ENCODE measurements around the gene PCDHB1. TPM values are rescaled to one million over a fixed set of nuclear protein-coding genes. Genes with fewer than 3 reads are reported as not detected.

The PCDHB1 gene
- total RNA-seq, 1 experiment from 2014 or later = not detected

DNA sequence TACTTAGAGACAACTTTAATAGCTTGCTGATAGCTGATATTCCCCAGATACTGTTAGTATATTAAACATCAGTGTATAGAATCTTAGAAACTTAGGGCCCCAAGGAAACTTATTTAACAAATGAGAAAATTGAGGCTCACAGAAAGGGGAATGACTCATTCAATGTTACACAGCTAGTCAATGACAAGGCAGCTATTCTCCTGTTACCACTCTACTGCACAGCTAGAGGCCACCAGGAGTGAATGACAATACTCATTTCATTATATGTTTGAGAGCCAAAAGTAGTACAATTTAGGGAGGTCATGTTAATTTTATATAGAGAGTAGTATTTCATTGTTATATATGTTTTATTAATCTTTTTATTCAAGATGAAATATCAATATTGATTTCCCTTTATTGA is 33.2 kb upstream of the PCDHB1 start:
- intact Hi-C loops (cut with micrococcal nuclease) = no loop called here
- Histone ChIP-seq H3K9me3 (ENCODE audit: control insufficient read depth in 1 of 2, insufficient read depth in 1 of 2, low read depth in 1 of 2, low read length in 2 of 2) (no peaks in the 10 kb centered on the region), H3K4me3 (replicated peaks in 1 of 2; ENCODE audit: low read depth in 1 of 2, low read length in 2 of 2) (no peak overlapping the region), H3K4me2 (ENCODE audit: low read length) (no peak overlapping the region), H3K4me1 (ENCODE audit: control insufficient read depth in 1 of 2, insufficient read depth in 2 of 2, low read length in 2 of 2) (no peaks in the 10 kb centered on the region), H4K20me1 (ENCODE audit: insufficient read depth) (no peaks in the 10 kb centered on the region), H3K36me3 (ENCODE audit: control insufficient read depth in 1 of 2, insufficient read depth in 2 of 2, low read length in 2 of 2) (no peaks in the 10 kb centered on the region), H3K9ac (ENCODE audit: low read length) (no peak overlapping the region), H3K9me2 (ENCODE audit: insufficient read depth) (no peaks in the 10 kb centered on the region), H3K27ac (ENCODE audit: low read depth, low read length) (no peak overlapping the region), H2AFZ (ENCODE audit: low read depth, low read length, poor library complexity, severe bottlenecking) (no peak overlapping the region), H3K79me2 (ENCODE audit: insufficient read depth, low read length) (no peaks in the 10 kb centered on the region), H3K27me3 (ENCODE audit: insufficient read depth, low read length) (no peaks in the 10 kb centered on the region)
- ChIA-PET RAD21 (ENCODE audit: low non-redundant PET in 1 of 2, low total read pairs in 2 of 2, uncharacterized antibody in 2 of 2, unreplicated experiment in 2 of 2) (interaction anchor here in 1 of 2 experiments (1.0 kb wide), 1 partner anchor 91 kb away, joined by 3 read pairs; no protein-coding TSS in a partner anchor), POLR2A (interaction anchor here (1.1 to 2.4 kb wide), 3 partner anchors 14 to 22 kb away, joined by 3 to 10 read pairs (median 7); no protein-coding TSS in a partner anchor), CTCF (interaction anchor here (0.7 to 1.8 kb wide), 5 partner anchors 14 to 92 kb away, joined by 3 to 4 read pairs (median 3); partner anchors contain the start of genes PCDHAC1 and PCDHAC2)
- DNase-seq (ENCODE audit: low read depth, low spot score) (no peak), ATAC-seq (no peak; the same call in 1 of the 2 replicates)
- TF ChIP-seq YY1 (IDR thresholded peaks at IDR 0.05; ENCODE audit: extremely low read depth, insufficient replicate concordance, low read depth, low read length) = no peak
- TF ChIP-seq FOSL1 (IDR thresholded peaks at IDR 0.05; ENCODE audit: low read depth) = 0 out of 2 replicates have a peak, but pooled peaks have one; percentile 8
- BruUV-seq (replicated peaks) = no TSS peak

- ChIA-PET POLR2A (no interaction called here), RAD21 (ENCODE audit: low non-redundant PET in 1 of 2, low total read pairs in 2 of 2, uncharacterized antibody in 2 of 2, unreplicated experiment in 2 of 2) (no interaction called here), CTCF (no interaction called here)
- Histone ChIP-seq H4K20me1 (ENCODE audit: insufficient read depth) (no peaks in the 10 kb centered on the region), H3K27ac (ENCODE audit: low read depth, low read length) (no peak overlapping the region), H3K9me3 (ENCODE audit: control insufficient read depth in 1 of 2, insufficient read depth in 1 of 2, low read depth in 1 of 2, low read length in 2 of 2) (no peaks in the 10 kb centered on the region), H3K36me3 (ENCODE audit: control insufficient read depth in 1 of 2, insufficient read depth in 2 of 2, low read length in 2 of 2) (no peaks in the 10 kb centered on the region), H3K9ac (ENCODE audit: low read length) (no peak overlapping the region), H3K4me2 (ENCODE audit: low read length) (no peak overlapping the region), H3K4me3 (replicated peaks in 1 of 2; ENCODE audit: low read depth in 1 of 2, low read length in 2 of 2) (no peak overlapping the region), H3K79me2 (ENCODE audit: insufficient read depth, low read length) (no peaks in the 10 kb centered on the region), H3K9me2 (ENCODE audit: insufficient read depth) (no peaks in the 10 kb centered on the region), H3K4me1 (ENCODE audit: control insufficient read depth in 1 of 2, insufficient read depth in 2 of 2, low read length in 2 of 2) (no peaks in the 10 kb centered on the region), H2AFZ (ENCODE audit: low read depth, low read length, poor library complexity, severe bottlenecking) (no peak overlapping the region), H3K27me3 (ENCODE audit: insufficient read depth, low read length) (no peaks in the 10 kb centered on the region)
- no peak for DNase-seq (ENCODE audit: low read depth, low spot score)
- BruUV-seq (replicated peaks) = no TSS peak
- no peak for ATAC-seq
- TF ChIP-seq SP1 (IDR thresholded peaks at IDR 0.05; ENCODE audit: low read depth) = no peak
- no peak for TF ChIP-seq YY1 (IDR thresholded peaks at IDR 0.05; ENCODE audit: extremely low read depth, insufficient replicate concordance, low read depth, low read length)
- no peak for TF ChIP-seq SRF (IDR thresholded peaks at IDR 0.05; ENCODE audit: low read depth)
- no peak for TF ChIP-seq JUND (IDR thresholded peaks at IDR 0.05)
- no peak for TF ChIP-seq EZH2phosphoT487 (IDR thresholded peaks at IDR 0.05; ENCODE audit: borderline replicate concordance)
- no peak for TF ChIP-seq CTCF (IDR thresholded peaks at IDR 0.05 in 2 of 3, conservative IDR thresholded peaks at IDR 0.05 in 1 of 3; ENCODE audit: borderline replicate concordance in 1 of 3, insufficient read depth in 1 of 3, low read depth in 2 of 3, low read length in 2 of 3)
- intact Hi-C loops (cut with micrococcal nuclease) = loop anchor here (5.0 kb wide), 2 partner anchors 90 to 295 kb away; no protein-coding TSS in a partner anchor
Measured at GRCh38 chr5:141022384-141022783, 28.8 kb upstream of the PCDHB1 start.
